HEK293 (cell line): ENCODE data around the gene RNF113B.

Source experiments
- AEBP2 ChIP-seq: fragments of 450-650 bp; formaldehyde crosslinking; IDR thresholded peaks from 2 replicates; pipeline ENCODE4 v1.5.1; 2016; ENCODE audit warnings: missing biosample characterization, missing genetic modification characterization, borderline replicate concordance
- GLI4 ChIP-seq: fragments of 450-650 bp; formaldehyde crosslinking; IDR thresholded peaks from 2 replicates; pipeline ENCODE4 v1.5.1; 2016; ENCODE audit warnings: missing biosample characterization, missing genetic modification characterization
- HOXA7 ChIP-seq: sonication (generic); formaldehyde crosslinking; IDR thresholded peaks from 2 replicates; pipeline ENCODE4 v1.8.1; 2022; ENCODE audit warnings: missing genetic modification reagents, borderline replicate concordance
- HOXC10 ChIP-seq: sonication (generic); formaldehyde crosslinking; IDR thresholded peaks from 2 replicates; pipeline ENCODE4 v1.8.1; 2023; ENCODE audit warnings: mild to moderate bottlenecking, missing genetic modification reagents
- HOXD13 ChIP-seq: sonication (generic); formaldehyde crosslinking; IDR thresholded peaks from 2 replicates; pipeline ENCODE4 v1.8.0; 2022; ENCODE audit warnings: missing genetic modification reagents, borderline replicate concordance
- IKZF3 ChIP-seq: fragments of 450-650 bp; IDR thresholded peaks from 2 replicates; pipeline ENCODE4 v1.5.0; 2018; ENCODE audit warnings: missing biosample characterization, mild to moderate bottlenecking, missing genetic modification characterization, moderate library complexity
- OSR2 ChIP-seq: fragments of 450-650 bp; formaldehyde crosslinking; IDR thresholded peaks from 2 replicates; pipeline ENCODE4 v1.5.1; 2016; ENCODE audit warnings: missing biosample characterization, missing genetic modification characterization
- WT1 ChIP-seq: fragments of 450-650 bp; formaldehyde crosslinking; IDR thresholded peaks from 2 replicates; pipeline ENCODE4 v1.5.1; 2016; ENCODE audit warnings: missing biosample characterization, missing genetic modification characterization
- ZBTB1 ChIP-seq: fragments of 450-650 bp; formaldehyde crosslinking; IDR thresholded peaks from 2 replicates; pipeline ENCODE4 v1.5.1; 2016; ENCODE audit warnings: missing biosample characterization, missing genetic modification characterization
- ZBTB44 ChIP-seq: fragments of 450-650 bp; IDR thresholded peaks from 2 replicates; pipeline ENCODE4 v1.5.1; 2018; ENCODE audit warnings: missing biosample characterization, mild to moderate bottlenecking, missing genetic modification characterization
- ZBTB6 ChIP-seq: fragments of 450-650 bp; formaldehyde crosslinking; IDR thresholded peaks from 2 replicates; pipeline ENCODE4 v1.5.1; 2017; ENCODE audit warnings: missing biosample characterization, missing genetic modification characterization
- ZBTB8A ChIP-seq: fragments of 450-650 bp; formaldehyde crosslinking; IDR thresholded peaks from 2 replicates; pipeline ENCODE4 v1.5.1; 2016; ENCODE audit warnings: missing biosample characterization, missing genetic modification characterization
- ZEB2 ChIP-seq: fragments of 450-650 bp; formaldehyde crosslinking; IDR thresholded peaks from 2 replicates; pipeline ENCODE4 v1.5.1; 2016; ENCODE audit warnings: missing biosample characterization, missing genetic modification characterization
- ZNF132 ChIP-seq: fragments of 450-650 bp; formaldehyde crosslinking; IDR thresholded peaks from 2 replicates; pipeline ENCODE4 v1.5.1; 2017; ENCODE audit warnings: missing biosample characterization, missing genetic modification characterization, borderline replicate concordance
- ZNF138 ChIP-seq: fragments of 450-650 bp; formaldehyde crosslinking; IDR thresholded peaks from 2 replicates; pipeline ENCODE4 v1.5.1; 2016; ENCODE audit warnings: missing biosample characterization, missing genetic modification characterization, borderline replicate concordance
- ZNF140 ChIP-seq: fragments of 450-650 bp; formaldehyde crosslinking; IDR thresholded peaks from 2 replicates; pipeline ENCODE4 v1.5.1; 2016; ENCODE audit warnings: missing biosample characterization, missing genetic modification characterization
- ZNF146 ChIP-seq: fragments of 450-650 bp; formaldehyde crosslinking; IDR thresholded peaks from 2 replicates; pipeline ENCODE4 v1.5.1; 2016; ENCODE audit warnings: missing biosample characterization, missing genetic modification characterization
- ZNF169 ChIP-seq: fragments of 450-650 bp; formaldehyde crosslinking; IDR thresholded peaks from 2 replicates; pipeline ENCODE4 v1.5.1; 2016; ENCODE audit warnings: missing biosample characterization, missing genetic modification characterization
- ZNF23 ChIP-seq: fragments of 450-650 bp; formaldehyde crosslinking; IDR thresholded peaks from 2 replicates; pipeline ENCODE4 v1.5.1; 2016; ENCODE audit warnings: missing biosample characterization, missing genetic modification characterization, borderline replicate concordance
- ZNF248 ChIP-seq: fragments of 450-650 bp; formaldehyde crosslinking; IDR thresholded peaks from 2 replicates; pipeline ENCODE4 v1.5.1; 2017; ENCODE audit warnings: missing biosample characterization, missing genetic modification characterization
- ZNF341 ChIP-seq: fragments of 450-650 bp; formaldehyde crosslinking; IDR thresholded peaks from 2 replicates; pipeline ENCODE4; 2016; ENCODE audit warnings: low read depth, missing biosample characterization, missing genetic modification characterization
- ZNF404 ChIP-seq: fragments of 450-650 bp; formaldehyde crosslinking; IDR thresholded peaks from 2 replicates; pipeline ENCODE4 v1.5.1; 2017; ENCODE audit warnings: missing biosample characterization, missing genetic modification characterization
- ZNF513 ChIP-seq: fragments of 450-650 bp; IDR thresholded peaks from 2 replicates; pipeline ENCODE4 v1.5.1; 2018; ENCODE audit warnings: missing biosample characterization, missing genetic modification characterization
- ZNF529 ChIP-seq: fragments of 450-650 bp; formaldehyde crosslinking; IDR thresholded peaks from 2 replicates; pipeline ENCODE4 v1.5.1; 2017; ENCODE audit warnings: missing genetic modification characterization, missing biosample characterization; ENCODE audit not compliant: insufficient replicate concordance
- ZNF560 ChIP-seq: fragments of 450-650 bp; formaldehyde crosslinking; IDR thresholded peaks from 2 replicates; pipeline ENCODE4 v1.5.1; 2017; ENCODE audit warnings: missing biosample characterization, missing genetic modification characterization, borderline replicate concordance
- ZNF585B ChIP-seq: fragments of 450-650 bp; formaldehyde crosslinking; IDR thresholded peaks from 2 replicates; pipeline ENCODE4 v1.5.1; 2016; ENCODE audit warnings: missing biosample characterization, missing genetic modification characterization
- ZNF623 ChIP-seq: fragments of 450-650 bp; formaldehyde crosslinking; IDR thresholded peaks from 2 replicates; pipeline ENCODE4 v1.5.1; 2016; ENCODE audit warnings: missing biosample characterization, missing genetic modification characterization
- ZSCAN4 ChIP-seq: fragments of 450-650 bp; formaldehyde crosslinking; IDR thresholded peaks from 2 replicates; pipeline ENCODE4 v1.5.1; 2017; ENCODE audit warnings: missing biosample characterization, missing genetic modification characterization
- TF ChIP-seq, protein P1 (sequence below): fragments of 450-650 bp; formaldehyde crosslinking; IDR thresholded peaks from 2 replicates; pipeline ENCODE4 v1.5.1; 2016; ENCODE audit warnings: missing biosample characterization, missing genetic modification characterization
- TF ChIP-seq, protein P2 (sequence below): fragments of 450-650 bp; formaldehyde crosslinking; IDR thresholded peaks from 2 replicates; pipeline ENCODE4 v1.5.1; 2017; ENCODE audit warnings: missing biosample characterization, missing genetic modification characterization

Gene RNF113B

GRCh38 chr13:98150832-98151479 lies 26.1 kb downstream of the RNF113B start (continued):
- TF ChIP-seq ZNF138 (tag by site-specific recombination) (no peak), ZNF585B (tag by site-specific recombination) (no peak), ZNF23 (no peak), ZNF560 (tag by site-specific recombination) (no peak), ZNF341 (tag by site-specific recombination) (no peak), ZNF146 (tag by site-specific recombination) (no peak), ZNF404 (tag by site-specific recombination) (no peak), ZEB2 (tag by site-specific recombination) (no peak), ZNF248 (tag by site-specific recombination) (no peak), WT1 (tag by site-specific recombination) (0 out of 2 replicates have a peak, but pooled peaks have one; percentile 20), ZBTB44 (peak; percentile 7; the same call in 1 of the 2 replicates), ZNF132 (tag by site-specific recombination) (no peak), AEBP2 (tag by site-specific recombination) (no peak), ZBTB8A (tag by site-specific recombination) (0 out of 2 replicates have a peak, but pooled peaks have one; percentile 29), IKZF3 (tag by site-specific recombination) (peak; percentile 30; the same call in 1 of the 2 replicates), ZNF623 (tag by site-specific recombination) (no peak), ZNF169 (tag by site-specific recombination) (no peak), GLI4 (tag by site-specific recombination) (no peak), OSR2 (tag by site-specific recombination) (peak; percentile 67; the same call in 1 of the 2 replicates), ZNF513 (tag by site-specific recombination) (no peak), HOXA7 (CRISPR knock-in tag) (no peak), ZNF529 (tag by site-specific recombination) (no peak), HOXD13 (peak; percentile 48; the same call in 1 of the 2 replicates), ZSCAN4 (tag by site-specific recombination) (no peak), ZNF140 (no peak), HOXC10 (no peak), ZBTB1 (tag by site-specific recombination) (no peak), ZBTB6 (tag by site-specific recombination) (no peak)
- TF ChIP-seq, protein P1, sequence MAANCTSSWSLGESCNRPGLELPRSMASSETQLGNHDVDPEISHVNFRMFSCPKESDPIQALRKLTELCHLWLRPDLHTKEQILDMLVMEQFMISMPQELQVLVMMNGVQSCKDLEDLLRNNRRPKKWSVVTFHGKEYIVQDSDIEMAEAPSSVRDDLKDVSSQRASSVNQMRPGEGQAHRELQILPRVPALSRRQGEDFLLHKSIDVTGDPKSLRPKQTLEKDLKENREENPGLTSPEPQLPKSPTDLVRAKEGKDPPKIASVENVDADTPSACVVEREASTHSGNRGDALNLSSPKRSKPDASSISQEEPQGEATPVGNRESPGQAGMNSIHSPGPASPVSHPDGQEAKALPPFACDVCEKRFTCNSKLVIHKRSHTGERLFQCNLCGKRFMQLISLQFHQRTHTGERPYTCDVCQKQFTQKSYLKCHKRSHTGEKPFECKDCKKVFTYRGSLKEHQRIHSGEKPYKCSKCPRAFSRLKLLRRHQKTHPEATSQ (tag by site-specific recombination) = no peak
- TF ChIP-seq, protein P2, sequence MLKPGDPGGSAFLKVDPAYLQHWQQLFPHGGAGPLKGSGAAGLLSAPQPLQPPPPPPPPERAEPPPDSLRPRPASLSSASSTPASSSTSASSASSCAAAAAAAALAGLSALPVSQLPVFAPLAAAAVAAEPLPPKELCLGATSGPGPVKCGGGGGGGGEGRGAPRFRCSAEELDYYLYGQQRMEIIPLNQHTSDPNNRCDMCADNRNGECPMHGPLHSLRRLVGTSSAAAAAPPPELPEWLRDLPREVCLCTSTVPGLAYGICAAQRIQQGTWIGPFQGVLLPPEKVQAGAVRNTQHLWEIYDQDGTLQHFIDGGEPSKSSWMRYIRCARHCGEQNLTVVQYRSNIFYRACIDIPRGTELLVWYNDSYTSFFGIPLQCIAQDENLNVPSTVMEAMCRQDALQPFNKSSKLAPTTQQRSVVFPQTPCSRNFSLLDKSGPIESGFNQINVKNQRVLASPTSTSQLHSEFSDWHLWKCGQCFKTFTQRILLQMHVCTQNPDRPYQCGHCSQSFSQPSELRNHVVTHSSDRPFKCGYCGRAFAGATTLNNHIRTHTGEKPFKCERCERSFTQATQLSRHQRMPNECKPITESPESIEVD (tag by site-specific recombination) = peak; percentile 22; the same call in 1 of the 2 replicates
